Measurements from ENCODE around the gene TTLL10.

GRCh38 chr1:1211541-1212441 is 38.1 kb downstream of the TTLL10 start:
- no peak for TF ChIP-seq CTCF (conservative IDR thresholded peaks at IDR 0.05; ENCODE audit: low read depth, low read length)
- no peak for TF ChIP-seq FOS (IDR thresholded peaks at IDR 0.05; ENCODE audit: low read depth, low read length)
- TF ChIP-seq RAD21 (IDR thresholded peaks at IDR 0.05; ENCODE audit: low read length): no peak
